HG03196 (cell line): ENCODE results near the gene INAFM2.

Source experiments
- ATAC-seq: cut with Tn5 transposase; IDR thresholded peaks from one replicate; pipeline ENCODE4 v1.9.1; 2021; ENCODE audit not compliant: unreplicated experiment

INAFM2 gene

GRCh38 chr15:40358471-40359353 is 35.2 kb downstream of the INAFM2 start:
- peak; percentile 22 for ATAC-seq

GRCh38 chr15:40360015-40360414 is 36.5 kb downstream of the INAFM2 start:
- ATAC-seq: no peak

GRCh38 chr15:40361640-40362039 is 38.1 kb downstream of the INAFM2 start:
- no peak for ATAC-seq

- no peak for ATAC-seq
These were observed 40.1 kb downstream of the INAFM2 start for GRCh38 chr15:40363611-40364010.

- ATAC-seq: no peak
These were observed 40.8 kb downstream of the INAFM2 start for GRCh38 chr15:40364251-40364650.

GRCh38 chr15:40365016-40365415 is 41.5 kb downstream of the INAFM2 start:
- no peak for ATAC-seq

- ATAC-seq: no peak
These were observed 42.3 kb downstream of the INAFM2 start for GRCh38 chr15:40365624-40366456.

- ATAC-seq: no peak
These were observed 43.2 kb downstream of the INAFM2 start for GRCh38 chr15:40366457-40367370.

GRCh38 chr15:40367371-40367685 is 43.8 kb downstream of the INAFM2 start:
- ATAC-seq: no peak

- ATAC-seq: peak; percentile 73
These were observed 44.5 kb downstream of the INAFM2 start for GRCh38 chr15:40367686-40368611.

GRCh38 chr15:40368719-40369473 is 45.4 kb downstream of the INAFM2 start:
- no peak for ATAC-seq

GRCh38 chr15:40369474-40369869 is 46.0 kb downstream of the INAFM2 start:
- no peak for ATAC-seq

GRCh38 chr15:40369971-40370370 is 46.5 kb downstream of the INAFM2 start:
- no peak for ATAC-seq

GRCh38 chr15:40372981-40373380 is 49.5 kb downstream of the INAFM2 start:
- ATAC-seq: no peak
